NCI-H526 treated with DMSO at 0.1 percent for 48 hours (cell line): ENCODE measurements around the gene NRG3.
"Not testable (repeated sequence)": the region's sequence is repeated elsewhere in the genome, so short reads cannot be mapped to it uniquely, and the experiment has no call there.

Source experiments
- DNase-seq: peaks from one replicate; lab custom pipeline; 2025; lab: John Stamatoyannopoulos, UW

NRG3 gene

DNA sequence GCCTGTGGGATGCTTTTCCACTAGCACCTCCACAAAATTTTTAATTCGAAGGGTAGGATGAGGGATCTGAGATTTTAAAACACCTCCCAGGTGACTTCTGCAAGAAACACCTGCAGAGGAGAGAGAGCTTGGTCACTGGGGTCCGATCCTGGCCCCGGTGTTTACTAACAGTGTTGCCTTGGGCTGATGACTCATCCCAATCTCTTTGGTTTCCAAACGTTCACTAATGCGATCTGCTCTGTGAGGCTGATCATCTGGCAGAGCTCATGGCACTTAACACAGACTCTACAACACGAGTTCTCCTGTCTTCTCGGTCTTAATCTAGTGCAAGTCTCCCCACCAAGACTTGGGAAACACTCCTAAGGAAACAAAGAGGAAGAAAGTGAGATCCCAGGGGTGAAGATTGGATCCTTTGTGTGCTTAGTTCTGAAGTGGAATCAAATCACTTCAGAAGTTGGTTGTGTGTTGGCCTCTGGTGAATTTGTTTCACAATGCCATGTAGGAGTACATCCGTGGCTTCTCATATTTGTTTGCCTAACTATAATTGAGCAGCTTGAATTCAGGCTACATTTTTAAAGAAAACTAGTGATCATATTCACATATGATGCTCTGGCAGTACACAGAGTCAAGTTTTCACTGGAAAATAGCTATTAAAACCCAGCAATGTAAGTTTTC lies 407.9 kb downstream of the NRG3 start:
- DNase-seq, result no peak

- no peak for DNase-seq
Observed at GRCh38 chr10:82284180-82284579, 409.2 kb downstream of the NRG3 start.

DNA sequence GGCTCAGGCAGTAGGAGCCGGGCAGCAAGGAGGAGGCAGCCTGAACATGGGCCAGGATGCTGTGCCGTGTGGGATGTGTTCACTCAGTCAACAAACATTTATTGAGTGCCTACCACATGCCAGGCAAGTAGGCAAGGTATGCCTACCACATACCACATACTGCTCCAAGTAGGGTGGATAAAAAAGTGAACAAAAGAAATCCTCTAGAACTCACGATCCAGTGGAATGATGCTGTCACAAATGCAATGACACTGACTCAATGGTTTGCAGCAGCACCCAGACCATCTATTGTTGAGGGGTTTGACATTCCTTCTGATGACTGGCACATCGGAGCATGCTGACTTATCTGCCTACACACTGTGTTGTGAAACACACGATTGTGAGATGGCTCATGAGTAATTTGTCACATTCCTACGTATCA lies 413.5 kb downstream of the NRG3 start:
- no peak for DNase-seq

GRCh38 chr10:82289945-82290344 lies 415.0 kb downstream of the NRG3 start:
- DNase-seq, result no peak

DNA sequence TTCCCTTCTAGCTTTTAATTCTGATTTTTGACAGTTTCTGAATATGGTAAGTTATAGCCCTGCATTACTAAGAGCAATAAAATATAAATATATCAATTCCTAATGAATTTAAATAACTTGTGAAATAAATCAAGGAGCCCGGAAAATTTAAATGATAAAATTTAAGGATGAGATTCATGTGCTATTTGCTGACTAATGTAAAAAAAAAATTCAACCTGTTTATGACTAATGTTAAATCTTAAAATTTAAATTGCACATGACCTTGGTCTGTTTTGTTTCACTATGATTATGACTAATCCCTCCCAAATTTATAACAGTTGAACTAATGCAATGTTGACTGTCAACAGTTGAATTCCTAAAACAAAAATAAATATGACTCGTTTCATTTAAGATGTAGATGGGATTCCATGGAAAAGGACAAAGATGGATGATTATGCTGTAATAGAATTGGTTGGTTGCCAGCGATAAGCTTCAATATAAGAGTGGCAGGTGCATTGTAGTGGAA lies 419.9 kb downstream of the NRG3 start:
- DNase-seq, result no peak

- DNase-seq, result no peak
Observed at GRCh38 chr10:82308641-82309040, 433.6 kb downstream of the NRG3 start.

DNA sequence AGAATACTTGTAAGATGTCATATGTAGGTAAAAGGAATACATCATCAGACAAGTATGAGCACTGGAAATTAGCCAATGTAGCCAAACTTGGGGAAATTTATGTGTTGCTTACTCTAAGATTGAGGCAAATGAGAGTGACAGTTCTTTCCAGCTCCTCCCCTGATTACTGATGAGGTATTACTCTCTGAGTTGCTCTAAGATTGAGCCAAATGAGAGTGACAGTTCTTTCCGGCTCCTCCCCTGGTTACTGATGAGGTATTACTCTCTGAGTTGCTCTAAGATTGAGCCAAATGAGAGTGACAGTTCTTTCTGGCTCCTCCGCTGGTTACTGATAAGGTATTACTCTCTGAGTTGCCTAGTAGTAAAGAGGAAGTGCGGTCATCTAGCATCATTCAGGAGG lies 435.8 kb downstream of the NRG3 start:
- DNase-seq, result no peak

- no peak for DNase-seq
Observed at GRCh38 chr10:82313401-82313800, 438.4 kb downstream of the NRG3 start.

GRCh38 chr10:82318534-82318933 lies 443.5 kb downstream of the NRG3 start:
- DNase-seq, result no peak

DNA sequence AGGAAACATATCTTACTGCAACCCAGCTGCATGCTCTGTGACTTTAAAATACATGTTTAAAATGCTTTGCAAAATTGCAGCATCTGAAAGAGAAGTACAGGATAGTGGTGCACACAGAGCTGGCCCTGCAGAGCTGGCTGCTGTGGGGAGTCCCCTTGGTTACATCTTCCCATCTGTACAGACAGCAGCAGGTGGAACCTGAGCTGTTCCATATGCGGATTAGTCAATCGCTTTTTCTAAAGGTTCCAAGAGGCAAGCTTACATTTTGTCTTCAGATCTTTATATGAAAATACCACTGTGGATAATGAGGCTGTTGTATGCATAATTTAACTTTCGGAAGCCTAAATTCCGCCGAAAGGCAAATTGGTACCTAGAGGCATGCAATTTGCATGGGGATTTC lies 444.1 kb downstream of the NRG3 start:
- DNase-seq, result no peak

DNA sequence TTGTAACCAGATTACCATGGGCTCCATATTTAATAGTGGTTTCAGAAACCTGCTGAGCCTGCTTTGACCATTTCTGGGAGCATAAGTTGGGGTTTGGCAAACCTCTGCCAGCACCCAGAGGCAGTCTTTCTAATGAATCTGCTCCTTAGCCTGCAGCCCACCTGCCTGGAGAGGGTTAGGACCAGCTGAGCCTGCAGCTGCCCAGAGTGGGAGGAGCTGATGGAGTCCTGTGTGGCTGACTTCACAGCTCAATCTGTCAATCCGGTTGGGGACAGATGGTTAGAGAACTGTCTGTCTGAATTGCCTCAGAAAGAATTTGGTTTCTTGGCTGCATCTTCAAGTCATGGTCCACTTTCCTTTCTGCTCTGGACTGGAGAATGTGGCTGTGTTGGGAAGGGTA lies 444.6 kb downstream of the NRG3 start:
- DNase-seq, result no peak

GRCh38 chr10:82321724-82322123 lies 446.7 kb downstream of the NRG3 start:
- DNase-seq, result no peak

DNA sequence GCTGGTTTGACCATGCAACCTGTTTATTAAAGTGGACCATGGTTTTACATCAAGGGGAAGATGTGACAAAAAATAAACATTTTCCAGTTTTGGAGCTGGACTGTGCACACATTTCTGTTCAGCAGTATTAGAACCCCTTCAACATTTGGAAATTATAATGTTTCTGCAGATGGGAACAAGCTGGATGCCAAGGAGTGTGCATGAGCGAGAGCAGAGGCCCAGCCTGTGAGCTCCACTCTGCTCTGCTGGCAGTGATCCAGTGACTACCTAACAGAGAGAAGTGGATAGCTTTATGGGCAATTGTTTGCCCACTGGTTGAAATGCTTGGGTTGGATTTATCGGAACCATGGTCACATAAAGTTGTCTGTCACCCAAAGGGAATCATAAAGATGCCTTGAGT lies 456.7 kb downstream of the NRG3 start:
- no peak for DNase-seq

GRCh38 chr10:82335831-82336230 lies 460.8 kb downstream of the NRG3 start:
- no peak for DNase-seq

DNA sequence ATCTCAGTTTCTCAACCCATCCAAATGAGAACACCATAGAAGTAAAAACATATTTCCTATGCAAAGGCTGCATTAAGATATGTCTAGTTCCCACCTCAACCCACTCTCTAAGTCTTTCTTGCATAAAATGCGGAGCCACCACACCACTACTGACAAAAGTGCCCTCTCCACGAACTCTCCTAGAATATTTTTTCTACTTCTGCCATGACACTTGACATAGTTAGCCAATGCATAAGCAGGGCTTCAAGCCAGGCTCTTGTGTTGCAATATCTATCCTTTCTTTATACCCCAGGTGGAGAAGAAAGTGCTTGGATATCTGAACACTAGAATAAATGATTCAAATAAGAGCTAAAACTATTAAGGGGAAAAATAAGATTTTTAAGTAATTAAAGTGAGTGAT lies 465.2 kb downstream of the NRG3 start:
- no peak for DNase-seq

DNA sequence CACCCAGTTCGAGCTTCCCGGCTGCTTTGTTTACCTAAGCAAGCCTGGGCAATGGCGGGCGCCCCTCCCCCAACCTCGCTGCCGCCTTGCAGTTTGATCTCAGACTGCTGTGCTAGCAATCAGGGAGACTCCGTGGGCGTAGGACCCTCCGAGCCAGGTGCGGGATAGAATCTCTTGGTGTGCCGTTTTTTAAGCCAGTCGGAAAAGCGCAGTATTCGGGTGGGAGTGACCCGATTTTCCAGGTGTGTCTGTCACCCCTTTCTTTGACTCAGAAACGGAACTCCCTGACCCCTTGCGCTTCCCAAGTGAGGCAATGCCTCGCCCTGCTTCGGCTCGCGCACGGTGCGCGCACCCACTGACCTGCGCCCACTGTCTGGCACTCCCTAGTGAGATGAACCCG lies 474.6 kb downstream of the NRG3 start:
- DNase-seq, result not testable (repeated sequence)

GRCh38 chr10:82353381-82353780 lies 478.4 kb downstream of the NRG3 start:
- no peak for DNase-seq

- no peak for DNase-seq
Observed at GRCh38 chr10:82358486-82359099, 483.6 kb downstream of the NRG3 start.

DNA sequence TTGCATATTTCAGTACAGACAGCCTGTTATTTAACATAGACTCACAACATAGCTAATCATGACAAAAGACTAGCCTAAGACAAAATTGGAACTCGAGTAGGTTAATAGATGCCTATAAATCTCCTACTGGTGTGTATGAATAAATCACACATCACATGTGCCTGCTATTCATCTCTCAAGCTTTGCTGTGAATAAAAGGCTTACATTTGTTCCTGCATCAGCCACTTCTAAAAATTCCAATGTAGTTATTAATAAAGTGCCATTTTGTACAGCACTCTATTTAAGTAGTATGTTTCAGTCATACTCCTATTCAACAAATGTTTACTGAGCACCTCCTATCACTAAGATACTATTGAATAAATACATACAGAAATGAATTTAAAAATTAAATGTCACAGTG lies 486.3 kb downstream of the NRG3 start:
- no peak for DNase-seq

GRCh38 chr10:82377608-82378007 lies 502.6 kb downstream of the NRG3 start:
- no peak for DNase-seq

DNA sequence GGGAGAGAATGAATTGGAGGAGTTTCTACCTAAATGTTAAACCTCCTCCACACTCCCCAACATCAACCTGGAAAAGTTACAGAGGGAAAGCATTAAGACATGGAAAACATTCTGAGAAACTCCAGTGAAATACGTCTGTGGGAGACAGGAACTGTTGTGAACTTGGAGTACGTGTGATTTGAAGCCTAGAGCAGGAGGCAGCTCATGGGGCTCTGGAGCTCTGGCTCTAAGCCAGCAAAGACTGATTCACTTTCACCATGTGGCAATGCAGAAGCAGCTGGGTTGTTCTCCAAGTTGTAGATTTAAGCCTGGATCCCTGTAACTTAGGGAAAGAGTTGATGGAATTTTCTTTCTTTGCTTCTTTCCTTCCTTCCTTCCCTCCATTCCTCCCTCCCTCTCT lies 503.2 kb downstream of the NRG3 start:
- DNase-seq, result no peak

DNA sequence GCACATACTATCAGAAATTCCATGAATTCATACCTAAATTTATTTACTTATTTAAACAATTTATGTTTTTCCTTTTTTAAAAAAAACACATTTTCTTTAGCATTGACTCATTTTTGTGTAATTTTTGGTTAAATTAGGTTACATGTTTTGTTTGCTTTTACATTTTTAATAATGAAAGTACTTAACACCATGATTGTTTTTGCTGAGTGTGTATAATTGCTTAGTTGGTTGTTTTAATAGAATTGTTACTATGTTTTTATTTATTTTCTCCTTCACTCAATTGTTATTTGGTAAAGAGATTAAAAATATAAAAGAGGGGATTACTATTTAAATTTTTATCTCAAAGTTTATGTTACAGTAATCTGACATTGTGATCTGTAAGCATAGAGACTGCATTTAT lies 508.4 kb downstream of the NRG3 start:
- no peak for DNase-seq

DNA sequence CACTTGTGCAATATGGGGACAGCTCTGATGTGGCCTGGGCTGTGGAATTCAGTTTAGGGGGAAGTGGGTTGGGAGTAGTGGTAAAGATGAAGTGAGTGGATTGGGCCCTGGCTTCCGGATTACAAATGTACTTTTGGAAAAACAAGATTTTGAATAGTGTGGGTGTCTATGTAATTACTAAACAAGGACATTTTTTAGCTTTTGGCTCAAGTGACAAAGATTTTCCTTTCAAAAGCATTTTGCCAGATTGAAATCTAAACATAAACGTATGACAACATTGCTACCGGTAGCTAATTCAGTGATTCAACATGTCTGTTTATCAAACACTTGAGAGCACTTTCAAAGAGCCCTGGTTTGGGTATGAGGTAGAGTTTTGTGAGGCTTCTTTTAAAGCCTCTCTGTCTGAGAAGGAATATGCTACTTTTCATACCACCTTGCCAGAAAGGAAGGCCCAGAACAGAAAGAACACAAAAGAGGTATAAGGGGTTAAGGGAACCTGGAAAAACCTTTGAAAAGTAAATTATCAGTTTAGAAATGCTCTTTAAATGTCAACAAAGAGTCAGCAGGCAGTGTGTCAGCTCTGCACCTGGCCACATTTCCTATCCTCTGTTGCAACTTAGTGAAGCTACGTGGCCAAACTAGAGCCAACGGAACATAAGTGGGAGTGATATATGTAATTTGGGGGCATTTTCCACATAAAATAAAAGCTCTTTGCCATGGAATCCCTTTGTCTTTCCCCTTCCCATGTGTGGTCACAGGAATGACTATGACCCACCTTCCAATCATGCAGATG lies 516.1 kb downstream of the NRG3 start:
- no peak for DNase-seq
